Fibroblast of gingiva (primary cell): ENCODE results near the gene TSKU.
A peak's percentile ranks its signal among the peaks of the same experiment; 100 is the strongest.
"Not testable (repeated sequence)": the region's sequence is repeated elsewhere in the genome, so short reads cannot be mapped to it uniquely, and the experiment has no call there.

ENCODE experiments used
- DNase-seq: peaks from one replicate; pipeline ENCODE4 v3.0.0-alpha.2; 2011; ENCODE audit warnings: low read depth

The TSKU gene

GRCh38 chr11:76824980-76825725 lies 42.0 kb downstream of the TSKU start:
- DNase-seq = no peak

GRCh38 chr11:76825726-76826396 lies 42.7 kb downstream of the TSKU start:
- no peak for DNase-seq

- DNase-seq = not testable (repeated sequence)
Measured at GRCh38 chr11:76826508-76826907, 43.4 kb downstream of the TSKU start.

- DNase-seq = not testable (repeated sequence)
Measured at GRCh38 chr11:76827005-76827404, 43.8 kb downstream of the TSKU start.

GRCh38 chr11:76830639-76831327 lies 47.6 kb downstream of the TSKU start:
- peak; percentile 65 for DNase-seq

GRCh38 chr11:76831686-76832310 lies 48.6 kb downstream of the TSKU start:
- peak; percentile 23 for DNase-seq

- DNase-seq = no peak
Measured at GRCh38 chr11:76832361-76832760, 49.2 kb downstream of the TSKU start.

GRCh38 chr11:76834151-76834550 lies 51.0 kb downstream of the TSKU start:
- DNase-seq = peak; percentile 59

GRCh38 chr11:76835036-76835435 lies 51.9 kb downstream of the TSKU start:
- no peak for DNase-seq

- DNase-seq = peak; percentile 98
Measured at GRCh38 chr11:76835928-76836612, 52.9 kb downstream of the TSKU start.

- DNase-seq = no peak
Measured at GRCh38 chr11:76836613-76837291, 53.6 kb downstream of the TSKU start.

GRCh38 chr11:76837696-76838677 lies 54.8 kb downstream of the TSKU start:
- DNase-seq = no peak

GRCh38 chr11:76838678-76839068 lies 55.5 kb downstream of the TSKU start:
- no peak for DNase-seq

GRCh38 chr11:76839311-76839710 lies 56.2 kb downstream of the TSKU start:
- DNase-seq = no peak

GRCh38 chr11:76841923-76842452 lies 58.8 kb downstream of the TSKU start:
- DNase-seq = no peak

- no peak for DNase-seq
Measured at GRCh38 chr11:76843907-76844306, 60.8 kb downstream of the TSKU start.

- peak; percentile 24 for DNase-seq
Measured at GRCh38 chr11:76844511-76844910, 61.4 kb downstream of the TSKU start.

GRCh38 chr11:76845069-76845468 lies 61.9 kb downstream of the TSKU start:
- no peak for DNase-seq

GRCh38 chr11:76846441-76846840 lies 63.3 kb downstream of the TSKU start:
- no peak for DNase-seq
